T-helper 1 cell (primary cell): ENCODE data around the gene SAV1.
A peak's percentile ranks its signal among the peaks of the same experiment; 100 is the strongest.

Experiments
- DNase-seq, 5 donors: peaks; one replicate each; pipeline ENCODE4 v3.0.0-alpha.2; 2012 to 2020

SAV1 gene

GRCh38 chr14:50606468-50606867, 61.6 kb downstream of the SAV1 start:
- no peak for DNase-seq

- DNase-seq: no peak
These were observed 62.3 kb downstream of the SAV1 start for GRCh38 chr14:50605766-50606165.

GRCh38 chr14:50603565-50603964, 64.5 kb downstream of the SAV1 start:
- DNase-seq: no peak

GRCh38 chr14:50602035-50602434, 66.1 kb downstream of the SAV1 start:
- no peak for DNase-seq

DNA sequence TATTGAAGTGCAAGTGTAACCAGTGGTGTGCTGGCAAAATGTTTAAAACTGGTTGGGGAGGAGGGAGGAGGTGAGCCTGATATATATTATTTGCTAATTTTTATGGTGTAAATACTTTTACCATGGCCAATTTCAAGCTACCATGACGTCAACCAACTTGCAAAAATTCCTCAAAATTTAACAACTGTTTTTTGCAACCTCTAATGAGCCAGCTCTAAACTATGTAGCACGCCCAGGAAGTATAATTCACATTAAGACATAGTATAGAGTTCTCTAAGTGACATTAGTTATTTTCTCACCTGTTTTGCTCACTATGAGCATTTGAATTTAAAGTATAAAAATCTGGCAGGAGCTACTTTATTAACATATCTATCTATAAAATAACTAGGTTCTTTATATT, 66.7 kb downstream of the SAV1 start:
- no peak for DNase-seq

GRCh38 chr14:50600849-50601248, 67.3 kb downstream of the SAV1 start:
- DNase-seq: no peak

GRCh38 chr14:50599700-50600444, 68.2 kb downstream of the SAV1 start:
- peak in 1 of 5 donors; percentile 19 for DNase-seq

- no peak for DNase-seq
These were observed 69.3 kb downstream of the SAV1 start for GRCh38 chr14:50598765-50599164.

GRCh38 chr14:50594577-50595316, 73.4 kb downstream of the SAV1 start:
- DNase-seq: no peak

GRCh38 chr14:50590464-50590863, 77.6 kb downstream of the SAV1 start:
- DNase-seq: no peak
